Stimulated activated CD8-positive, alpha-beta memory T cell treated with anti-CD3 and anti-CD28 coated beads, Interleukin-12 subunit alpha, Interleukin-12 subunit beta, amount 100 ng/mL, for 1 hour (primary cell): ENCODE measurements around the gene FITM2.
"Not testable (repeated sequence)": the region's sequence is repeated elsewhere in the genome, so short reads cannot be mapped to it uniquely, and the experiment has no call there.

Source experiments
- DNase-seq: peaks from one replicate; pipeline ENCODE4 v3.0.0-alpha.2; 2020; ENCODE audit warnings: low read depth

Gene FITM2

DNA sequence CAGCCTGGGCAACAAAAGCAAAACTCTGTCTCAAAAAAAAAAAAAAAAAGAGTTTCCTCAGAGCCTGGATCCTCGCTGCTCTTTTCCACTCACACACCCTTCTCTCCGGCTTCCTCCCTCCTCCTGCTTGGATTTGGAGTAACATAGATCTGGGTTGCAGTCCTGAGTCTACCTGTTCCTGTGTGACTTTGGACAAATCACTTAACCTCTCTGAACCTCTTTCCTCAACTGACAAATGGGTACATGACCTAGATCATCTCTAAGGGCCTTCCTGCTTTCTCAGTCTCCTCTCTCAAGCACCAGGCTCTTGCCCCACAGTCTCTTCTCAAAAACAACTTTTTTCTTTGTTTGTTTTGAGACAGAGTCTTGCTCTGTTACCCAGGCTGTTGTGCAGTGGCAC lies 20.2 kb upstream of the FITM2 start:
- DNase-seq = no peak

DNA sequence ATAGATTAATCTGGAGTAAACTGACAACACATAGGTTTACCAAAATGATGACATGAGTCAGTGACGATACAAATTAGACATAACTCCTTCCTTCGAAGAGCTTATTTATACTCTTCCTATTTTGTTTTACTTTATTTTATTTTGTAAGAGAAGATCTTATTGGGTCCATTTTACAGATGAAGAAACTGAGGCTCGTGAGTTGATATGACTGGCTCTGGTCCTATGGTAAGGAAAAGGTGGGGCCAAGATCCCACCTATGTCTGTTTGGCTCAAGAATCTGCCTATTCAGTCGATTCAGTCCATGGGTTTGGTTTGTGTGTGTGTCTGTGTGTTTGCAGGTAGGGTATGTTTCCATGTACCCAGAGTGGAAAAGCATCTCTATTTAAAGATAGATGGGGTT lies 17.4 kb upstream of the FITM2 start:
- no peak for DNase-seq

DNA sequence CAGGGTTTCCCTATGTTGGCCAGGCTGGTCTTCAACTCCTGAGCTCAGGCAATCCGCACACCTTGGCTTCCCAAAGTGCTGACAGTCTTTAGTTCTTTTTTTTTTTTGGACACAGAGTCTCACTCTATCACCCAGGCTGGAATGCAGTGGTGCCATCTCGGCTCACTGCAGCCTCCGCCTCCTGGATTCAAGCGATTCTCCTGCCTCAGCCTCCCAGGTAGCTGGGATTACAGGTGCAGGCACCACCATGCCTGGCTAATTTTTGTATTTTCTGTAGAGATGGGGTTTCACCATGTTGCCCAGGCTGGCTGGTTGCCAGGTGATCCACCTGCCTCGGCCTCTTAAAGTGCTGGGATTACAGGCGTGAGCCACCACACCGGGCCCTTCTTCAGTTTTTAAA lies 16.7 kb upstream of the FITM2 start:
- DNase-seq = not testable (repeated sequence)

- no peak for DNase-seq
Measured at GRCh38 chr20:44326391-44327159, 15.6 kb upstream of the FITM2 start.

GRCh38 chr20:44324343-44324742 lies 13.3 kb upstream of the FITM2 start:
- no peak for DNase-seq

DNA sequence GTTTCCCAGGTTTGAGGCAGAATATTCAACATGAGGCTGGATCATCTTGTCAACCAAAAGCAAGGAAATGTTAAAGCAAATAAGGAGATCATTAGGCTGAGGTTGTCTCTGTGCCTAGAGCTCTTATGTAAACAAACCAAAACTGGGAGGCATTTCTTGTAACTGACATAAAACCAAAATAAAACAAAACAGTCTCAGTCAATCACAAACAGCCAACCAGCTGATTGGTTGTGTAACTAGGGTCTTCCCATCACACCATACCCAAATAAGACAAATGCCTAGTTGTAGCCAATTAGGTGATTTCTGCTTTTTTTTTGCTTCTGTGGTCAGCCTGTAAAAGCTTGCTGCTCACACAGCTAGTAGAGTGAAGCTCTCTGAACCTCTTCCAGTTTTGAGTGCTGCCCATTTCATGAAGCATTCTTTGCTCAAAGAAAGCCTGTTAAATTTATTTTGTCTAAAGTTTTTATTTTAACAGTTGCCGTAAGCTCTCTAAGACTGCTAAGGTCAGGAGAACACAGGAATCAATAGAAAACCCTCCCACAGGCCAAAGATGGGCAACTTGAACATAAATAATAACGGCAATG lies 8.9 kb upstream of the FITM2 start:
- no peak for DNase-seq

- DNase-seq = no peak
Measured at GRCh38 chr20:44314870-44315269, 3.9 kb upstream of the FITM2 start.

GRCh38 chr20:44309763-44310663 lies 989 bp downstream of the FITM2 start:
- no peak for DNase-seq

DNA sequence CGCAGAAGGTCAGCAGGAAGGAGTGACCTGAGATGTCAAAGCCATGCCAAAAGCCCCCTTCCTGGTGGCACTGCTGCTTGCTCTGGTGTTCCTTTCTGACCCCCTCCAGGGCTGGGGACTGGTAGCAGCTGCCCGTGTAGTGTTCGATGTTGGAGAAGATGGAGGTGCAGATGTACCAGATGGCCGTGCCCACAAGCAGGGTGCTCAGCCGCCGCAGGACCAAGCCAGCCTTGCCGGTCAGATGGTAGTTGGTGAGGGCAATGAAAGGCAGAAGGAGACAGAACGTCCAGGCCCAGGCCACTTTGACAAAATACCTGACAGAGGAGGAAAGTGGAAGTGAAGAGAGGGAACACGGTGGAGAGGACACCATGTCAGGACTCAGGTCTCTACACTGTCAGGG lies 4.1 kb downstream of the FITM2 start:
- DNase-seq = no peak

GRCh38 chr20:44304383-44304782 lies 6.6 kb downstream of the FITM2 start:
- DNase-seq = no peak

- DNase-seq = no peak
Measured at GRCh38 chr20:44302736-44303135, 8.3 kb downstream of the FITM2 start.

DNA sequence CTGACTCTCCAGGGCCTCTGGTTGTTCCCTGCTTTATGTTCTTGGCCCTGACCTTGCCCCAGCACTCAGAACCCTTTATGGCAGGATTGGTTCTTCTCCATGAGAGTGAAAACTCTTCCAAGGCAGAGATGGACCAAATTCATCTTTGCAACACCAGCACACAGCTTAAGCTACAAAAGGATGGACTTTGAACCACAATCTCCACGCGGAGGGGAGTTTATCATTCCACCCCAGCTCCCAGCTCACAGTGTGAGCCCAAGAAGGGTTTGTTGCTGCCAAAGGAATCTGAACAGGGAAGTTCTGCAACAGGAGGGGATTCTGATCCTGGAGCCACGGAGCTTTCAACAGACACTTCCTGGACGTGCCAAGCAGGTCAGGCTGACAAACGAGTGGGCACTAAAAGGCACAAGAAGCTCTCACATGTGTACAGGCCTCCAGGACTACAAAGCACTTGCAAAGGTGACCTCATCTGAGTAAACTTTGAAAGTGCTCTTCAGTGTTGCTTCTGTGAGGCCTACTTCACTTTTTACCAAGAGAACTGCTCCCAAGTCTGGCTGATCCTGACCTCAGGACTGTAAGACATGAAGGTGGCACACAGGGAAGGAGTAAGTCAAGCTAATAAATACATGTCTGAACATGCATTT lies 8.9 kb downstream of the FITM2 start:
- DNase-seq = no peak

GRCh38 chr20:44301285-44301684 lies 9.7 kb downstream of the FITM2 start:
- DNase-seq = no peak

DNA sequence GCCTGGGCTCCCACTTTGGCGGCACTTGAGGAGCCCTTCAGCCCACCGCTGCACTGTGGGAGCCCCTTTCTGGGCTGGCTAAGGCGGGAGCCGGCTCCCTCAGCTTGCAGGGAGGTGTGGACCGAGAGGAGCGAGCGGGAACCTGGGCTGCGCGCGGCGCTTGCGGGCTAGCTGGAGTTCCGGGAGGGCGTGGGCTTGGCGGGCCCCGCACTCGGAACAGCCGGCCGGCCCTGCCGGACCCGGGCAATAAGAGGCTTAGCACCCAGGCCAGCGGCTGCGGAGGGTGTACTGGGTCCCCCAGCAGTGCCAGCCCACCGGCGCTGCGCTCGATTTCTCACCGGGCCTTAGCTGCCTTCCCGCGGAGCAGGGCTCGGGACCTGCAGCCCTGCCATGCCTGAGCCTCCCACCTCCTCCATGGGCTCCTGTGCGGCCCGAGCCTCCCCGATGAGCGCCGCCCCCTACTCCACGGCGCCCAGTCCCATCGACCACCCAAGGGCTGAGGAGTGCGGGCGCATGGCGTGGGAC lies 11.9 kb downstream of the FITM2 start:
- DNase-seq = not testable (repeated sequence)

- no peak for DNase-seq
Measured at GRCh38 chr20:44297721-44298120, 13.3 kb downstream of the FITM2 start.

DNA sequence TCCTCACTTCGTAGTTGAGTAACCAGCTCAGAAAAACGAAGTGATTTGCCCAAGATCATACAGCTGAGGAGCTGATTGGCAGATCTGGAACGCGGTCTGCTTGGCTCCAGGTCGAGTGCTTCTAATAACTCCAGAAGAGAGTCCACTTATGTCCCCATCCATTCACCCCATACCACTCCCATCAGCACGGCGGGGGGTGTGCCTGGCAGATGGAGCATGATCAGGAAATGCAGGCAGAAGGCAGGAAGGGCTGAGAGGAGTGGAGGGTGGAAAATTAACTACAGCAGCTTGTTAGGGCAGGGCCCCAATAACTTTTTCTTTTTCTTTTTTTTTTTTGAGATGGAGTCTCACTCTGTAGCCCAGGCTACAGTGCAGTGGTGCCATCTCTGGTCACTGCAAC lies 15.0 kb downstream of the FITM2 start:
- no peak for DNase-seq

DNA sequence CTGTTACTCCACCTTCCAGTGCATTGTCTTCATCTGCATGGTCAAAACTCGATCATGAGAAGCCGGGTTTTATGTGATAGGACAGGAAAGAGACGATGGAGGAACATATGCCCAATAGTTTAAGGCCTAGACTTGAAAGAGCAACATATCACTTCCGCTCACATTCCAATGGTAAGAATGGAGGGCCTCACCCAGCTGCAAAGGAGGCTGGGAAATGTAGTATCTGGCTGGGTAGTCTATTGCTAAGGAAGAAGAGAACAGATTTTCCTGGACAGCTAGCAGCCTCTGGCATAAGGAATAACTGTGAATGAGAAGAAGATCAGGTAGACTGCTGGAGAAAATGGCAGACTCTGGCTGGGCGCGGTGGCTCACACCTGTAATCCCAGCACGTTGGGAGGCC lies 19.2 kb downstream of the FITM2 start:
- DNase-seq = no peak

- DNase-seq = no peak
Measured at GRCh38 chr20:44288252-44288651, 22.8 kb downstream of the FITM2 start.

- DNase-seq = no peak
Measured at GRCh38 chr20:44287272-44288097, 23.5 kb downstream of the FITM2 start.

DNA sequence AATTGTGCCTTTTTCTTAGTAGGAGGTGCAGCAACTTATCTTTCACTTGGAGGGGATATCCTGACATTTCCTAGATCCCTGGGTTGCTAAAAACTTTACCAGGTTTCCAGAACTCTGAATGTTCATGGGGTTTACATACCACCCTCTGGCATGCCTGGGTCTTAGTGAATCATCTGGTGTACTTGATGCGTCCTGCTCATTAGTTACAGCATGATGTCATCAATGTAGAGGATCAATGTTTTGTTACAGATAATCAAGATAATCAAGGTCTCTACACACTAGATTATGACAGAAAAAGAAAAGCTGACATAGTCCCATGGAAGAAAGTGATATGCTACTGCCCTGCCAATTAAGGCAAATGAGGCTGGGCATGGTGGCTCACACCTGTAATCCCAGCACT lies 27.0 kb downstream of the FITM2 start:
- DNase-seq = no peak

- no peak for DNase-seq
Measured at GRCh38 chr20:44282192-44282591, 28.8 kb downstream of the FITM2 start.
